SHP77 (cell line): ENCODE data around the gene ZNF22.
"Not testable (repeated sequence)": the region's sequence is repeated elsewhere in the genome, so short reads cannot be mapped to it uniquely, and the experiment has no call there.

ENCODE experiments used
- DNase-seq, 2 experiments: peaks; one replicate each; lab custom pipeline; 2025; lab: John Stamatoyannopoulos, UW

ZNF22 gene

DNA sequence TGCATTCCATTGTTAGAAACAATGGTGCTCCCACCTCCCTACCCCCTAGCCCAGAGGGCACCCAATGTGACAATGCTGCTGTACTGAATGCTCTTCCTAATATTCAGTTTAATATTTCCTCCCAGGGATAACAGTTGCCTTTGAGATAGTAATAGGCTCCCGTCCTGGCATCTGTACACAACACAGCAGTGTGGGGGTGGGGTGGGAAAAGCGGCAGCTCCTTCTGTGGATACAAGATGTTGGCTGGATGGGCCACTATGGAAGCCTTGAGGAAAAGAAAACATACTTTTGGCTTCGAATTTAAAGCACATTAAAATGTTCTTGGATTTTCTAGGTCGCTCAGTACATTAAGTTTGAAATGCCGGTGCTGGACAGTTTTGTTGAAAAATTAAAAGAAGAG, 9.2 kb upstream of the ZNF22 start:
- no peak for DNase-seq

DNA sequence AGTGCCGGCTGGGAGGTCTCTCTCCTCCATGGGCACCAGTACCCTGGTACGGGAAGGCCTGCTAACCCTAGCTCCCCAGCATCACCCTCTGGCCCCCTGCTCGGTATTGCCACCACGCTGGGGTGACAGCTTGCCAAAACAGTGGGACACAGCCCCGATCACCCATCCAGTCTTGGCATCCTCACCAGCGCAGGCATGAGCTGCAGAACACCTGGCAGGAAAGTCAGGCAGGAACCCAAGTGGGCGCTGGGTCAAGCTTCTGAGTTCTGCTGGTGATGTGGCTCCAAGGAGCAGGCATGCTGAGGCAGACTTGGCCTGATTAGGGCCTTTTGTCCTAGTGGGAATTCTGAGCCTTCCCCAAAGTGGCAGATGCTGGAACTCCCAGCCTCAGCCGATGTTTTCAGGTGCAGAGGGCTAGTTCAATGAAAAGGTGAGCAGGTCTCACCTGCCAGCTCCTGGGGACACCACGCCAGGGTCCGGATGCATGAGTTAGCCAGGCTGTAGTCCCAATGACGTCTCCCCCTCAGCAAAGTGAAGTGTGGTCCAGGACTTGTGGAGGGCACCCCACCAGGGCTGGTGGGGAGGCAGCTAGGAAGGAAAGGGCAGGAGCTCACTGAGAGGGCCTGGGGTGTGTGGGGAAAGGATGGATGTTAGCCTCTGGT, 8.5 kb upstream of the ZNF22 start:
- DNase-seq, result no peak

- no peak for DNase-seq
These were observed 7.9 kb upstream of the ZNF22 start for GRCh38 chr10:44992732-44993225.

- DNase-seq, result peak; percentile 39 to 45
These were observed 7.3 kb upstream of the ZNF22 start for GRCh38 chr10:44993226-44993921.

DNA sequence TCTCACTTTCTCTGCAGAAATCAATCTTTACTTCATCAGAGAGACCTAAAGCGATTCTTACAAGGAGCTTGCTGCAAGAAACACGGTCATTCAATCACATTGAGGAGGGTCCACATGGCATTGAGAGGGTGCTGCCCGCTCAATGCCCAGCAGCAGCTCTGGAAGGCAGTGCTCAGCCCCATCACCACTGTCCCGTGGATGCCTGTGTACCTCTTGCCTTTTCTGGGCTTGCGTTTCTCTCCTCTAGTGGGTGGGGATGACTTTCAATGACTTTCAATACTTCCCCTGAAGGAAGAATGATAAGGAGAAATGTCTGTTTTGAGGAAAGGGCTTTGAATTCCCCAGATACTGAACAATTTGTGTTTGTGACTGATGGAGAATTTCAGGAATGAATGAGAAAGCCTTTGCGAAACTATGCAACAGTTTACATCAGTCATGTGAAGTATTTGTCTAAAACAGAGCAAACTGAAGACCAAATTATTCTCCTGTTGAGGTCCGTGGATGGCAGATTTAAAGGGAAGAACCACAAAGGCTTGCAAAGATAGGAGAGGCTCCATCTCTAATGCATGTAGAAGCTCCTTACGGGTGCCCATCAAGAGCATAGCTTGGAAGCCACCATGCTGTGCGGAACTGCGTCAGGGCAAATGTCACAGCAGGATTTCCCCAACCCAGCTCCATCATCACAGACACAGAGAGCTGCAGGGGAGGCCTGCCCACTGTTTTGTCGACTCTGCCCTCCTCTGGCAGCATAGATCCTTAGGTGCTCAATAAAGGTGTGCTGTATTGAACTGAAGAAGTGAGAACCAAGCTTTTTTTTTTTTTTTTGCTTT, 6.6 kb upstream of the ZNF22 start:
- no peak for DNase-seq

- no peak for DNase-seq
These were observed 5.8 kb upstream of the ZNF22 start for GRCh38 chr10:44994752-44995530.

DNA sequence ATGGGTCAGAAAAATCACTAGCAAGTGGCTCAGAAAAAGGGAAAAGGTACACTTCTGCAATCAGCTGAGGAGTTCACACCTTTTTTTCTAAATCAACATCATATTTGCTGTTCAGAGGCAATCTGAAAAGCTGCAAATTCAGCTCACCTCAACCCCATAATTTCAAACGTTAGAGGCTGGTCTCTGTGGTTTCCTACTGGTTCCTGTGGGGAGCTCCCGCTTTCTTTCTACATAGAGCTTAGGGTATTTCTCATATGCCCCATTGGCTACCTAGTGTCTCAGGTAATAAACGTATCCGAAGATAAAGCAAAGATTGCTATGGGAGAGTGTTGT, 5.2 kb upstream of the ZNF22 start:
- no peak for DNase-seq

- peak; percentile 29 to 42 for DNase-seq
These were observed 4.6 kb upstream of the ZNF22 start for GRCh38 chr10:44995914-44996669.

DNA sequence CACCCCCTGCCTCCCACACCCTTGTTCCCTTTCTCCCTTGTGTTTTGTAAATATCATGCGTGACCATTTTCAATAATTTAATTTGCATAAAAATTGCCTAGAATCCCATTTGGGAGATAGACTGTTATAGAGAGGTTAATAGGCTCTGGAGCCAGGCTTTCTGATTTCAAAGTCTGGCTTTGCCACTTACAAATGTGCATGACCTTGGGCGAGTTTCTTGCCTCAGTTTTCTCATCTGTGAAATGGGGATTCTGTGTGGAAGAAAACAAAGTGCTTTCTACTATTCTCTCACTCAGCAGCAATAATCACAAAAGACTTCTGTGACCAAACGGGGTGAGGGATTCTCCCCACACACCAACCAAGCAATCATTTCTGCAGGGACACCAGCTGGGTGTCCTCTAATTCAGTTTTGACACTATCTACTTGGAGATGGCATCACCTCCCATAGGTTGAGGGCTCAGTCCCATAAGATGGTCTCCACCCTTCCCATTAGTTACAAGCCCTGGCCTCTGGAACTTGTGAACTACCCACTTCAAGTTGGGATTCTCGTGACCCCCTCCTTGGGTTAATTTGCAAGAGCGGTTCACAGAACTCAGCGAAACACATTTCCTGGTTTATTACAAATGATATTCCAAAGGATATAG, 3.5 kb upstream of the ZNF22 start:
- DNase-seq, result no peak

DNA sequence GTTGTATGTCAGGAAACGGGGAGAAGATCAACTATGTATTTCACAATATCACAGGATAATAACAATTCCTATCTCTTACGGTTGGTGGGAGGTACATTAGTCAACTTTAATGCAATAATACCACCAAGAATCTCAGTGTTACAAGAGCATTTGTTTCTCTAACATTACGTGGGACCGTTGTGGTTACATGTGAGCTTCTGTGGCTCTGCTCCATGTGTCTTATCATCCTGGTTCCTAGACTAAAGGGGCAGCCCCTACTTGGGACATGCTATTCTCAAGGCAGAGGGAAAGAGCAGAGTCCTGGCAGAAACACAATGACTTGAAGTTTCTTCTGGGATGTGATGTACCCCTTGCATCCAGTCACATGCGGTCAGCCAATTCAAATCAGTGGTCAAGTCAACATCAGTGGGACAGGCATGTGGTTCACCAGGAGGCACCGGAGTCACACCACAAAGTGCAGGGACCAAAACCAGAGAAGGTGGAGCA, 2.5 kb upstream of the ZNF22 start:
- no peak for DNase-seq

DNA sequence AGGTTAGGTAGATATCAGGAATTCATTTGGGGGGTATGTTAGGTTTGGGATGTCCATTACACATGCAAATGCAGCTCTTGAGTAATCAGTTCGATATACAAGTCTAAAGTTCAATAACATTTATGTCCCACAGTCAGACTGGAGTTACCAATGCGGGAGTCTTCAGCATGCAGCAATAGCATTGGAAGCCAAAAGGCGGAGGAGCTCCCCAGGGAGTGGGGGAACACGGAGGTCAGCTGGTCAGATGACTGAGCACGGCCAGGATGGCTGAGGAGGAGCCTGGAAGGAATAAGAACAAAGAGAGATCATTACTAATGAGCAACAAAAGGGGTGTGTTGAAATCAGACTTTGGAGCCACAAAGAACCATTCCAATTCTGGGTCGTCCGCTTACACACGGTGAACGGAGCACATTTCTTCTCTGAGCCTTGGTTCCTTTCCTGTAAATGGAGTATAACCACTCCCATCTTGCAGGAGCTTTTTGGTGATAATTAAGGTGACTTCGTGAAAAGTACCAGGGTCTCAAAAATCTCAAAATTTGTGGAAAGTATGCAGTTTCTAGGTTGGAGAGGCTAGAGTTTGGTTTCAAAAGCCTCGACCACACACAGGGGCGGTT, 478 bp upstream of the ZNF22 start:
- DNase-seq, result no peak

DNA sequence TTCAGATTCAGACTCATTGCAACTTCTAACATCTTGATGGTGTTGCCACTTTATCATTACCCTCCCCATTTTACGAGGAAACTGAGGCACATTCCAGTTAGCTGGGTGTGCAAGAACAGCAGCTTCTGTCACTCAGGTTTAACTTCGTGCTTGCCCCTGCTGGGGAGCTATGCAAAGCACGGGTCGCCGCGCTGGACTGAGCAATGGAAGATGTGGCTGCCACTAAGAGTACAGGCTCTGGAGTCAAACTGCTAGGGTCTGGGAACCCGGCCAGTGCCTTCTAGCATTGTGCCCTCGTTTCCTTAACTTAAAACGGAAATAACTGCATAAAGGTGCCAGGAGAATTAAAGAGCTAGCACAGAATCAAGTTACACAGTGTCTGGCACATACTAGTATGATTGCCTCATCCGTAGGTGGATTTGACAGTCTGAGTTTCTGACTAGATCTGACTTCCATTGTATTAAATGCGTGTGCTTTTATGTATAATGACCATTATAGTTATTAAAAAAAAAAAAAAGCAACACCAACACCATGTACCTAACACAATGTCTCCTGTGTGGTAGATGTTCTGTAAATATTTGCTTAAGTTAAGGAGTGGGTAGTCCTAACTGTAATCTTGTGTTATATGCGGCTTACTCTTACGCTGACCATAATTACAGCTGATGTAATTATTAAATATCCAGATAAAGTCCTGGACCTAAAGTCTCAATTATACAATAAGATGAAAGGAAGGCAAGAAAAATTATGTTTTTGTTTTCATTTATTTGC, 842 bp downstream of the ZNF22 start:
- peak in 1 of 2 experiments; percentile 27 for DNase-seq

GRCh38 chr10:45003432-45004000, 2.8 kb downstream of the ZNF22 start:
- no peak for DNase-seq

DNA sequence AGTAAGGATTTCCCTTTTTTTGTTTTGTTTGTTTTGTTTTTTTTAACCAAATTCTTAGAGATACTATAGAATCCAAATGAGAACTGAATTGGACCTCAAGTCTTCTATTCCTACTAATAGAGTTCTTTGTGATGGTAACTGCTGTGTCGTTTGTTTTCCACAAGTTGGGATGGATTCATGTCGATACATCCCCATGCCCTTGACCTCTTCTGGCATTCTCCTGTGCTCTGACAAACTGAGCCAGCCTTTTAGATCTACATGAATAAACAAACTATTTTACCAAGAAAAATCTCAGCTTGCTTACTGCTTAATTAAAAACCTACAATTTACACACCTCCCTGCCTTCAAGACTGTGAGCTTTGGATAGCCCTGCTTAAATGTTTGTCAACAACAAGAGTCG, 3.9 kb downstream of the ZNF22 start:
- DNase-seq, result no peak

GRCh38 chr10:45005284-45005683, 4.6 kb downstream of the ZNF22 start:
- no peak for DNase-seq

GRCh38 chr10:45006276-45007030, 5.7 kb downstream of the ZNF22 start:
- DNase-seq, result no peak

DNA sequence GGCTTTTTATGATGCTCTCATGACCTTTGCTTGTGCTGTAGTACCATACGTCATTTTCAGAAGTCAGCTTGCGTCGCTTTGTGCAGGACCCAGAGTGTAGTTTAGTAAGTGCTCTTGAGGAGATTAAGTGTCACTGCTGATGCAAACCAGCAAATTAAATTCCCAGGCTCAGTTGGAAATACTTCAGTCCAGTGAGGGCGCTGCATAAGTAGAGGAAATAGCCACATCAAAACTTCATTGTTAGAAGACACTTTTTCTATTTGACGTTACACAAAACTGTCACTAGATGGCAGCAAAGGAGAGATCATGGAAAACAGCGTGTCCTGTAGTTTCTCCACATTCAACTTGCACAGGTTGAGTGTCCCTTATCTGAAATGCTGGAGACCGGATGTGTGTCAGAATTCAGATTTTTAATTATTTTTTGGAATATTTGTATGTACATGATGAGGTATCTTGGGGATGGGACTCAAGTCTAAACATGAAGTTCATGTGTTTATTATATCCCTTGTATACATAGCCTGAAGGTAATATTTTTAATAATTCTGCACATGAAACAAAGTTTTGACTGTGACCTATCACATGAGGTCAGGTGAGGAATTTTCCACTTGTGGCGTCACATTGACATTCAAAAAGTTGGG, 7.9 kb downstream of the ZNF22 start:
- peak; percentile 39 to 49 for DNase-seq

DNA sequence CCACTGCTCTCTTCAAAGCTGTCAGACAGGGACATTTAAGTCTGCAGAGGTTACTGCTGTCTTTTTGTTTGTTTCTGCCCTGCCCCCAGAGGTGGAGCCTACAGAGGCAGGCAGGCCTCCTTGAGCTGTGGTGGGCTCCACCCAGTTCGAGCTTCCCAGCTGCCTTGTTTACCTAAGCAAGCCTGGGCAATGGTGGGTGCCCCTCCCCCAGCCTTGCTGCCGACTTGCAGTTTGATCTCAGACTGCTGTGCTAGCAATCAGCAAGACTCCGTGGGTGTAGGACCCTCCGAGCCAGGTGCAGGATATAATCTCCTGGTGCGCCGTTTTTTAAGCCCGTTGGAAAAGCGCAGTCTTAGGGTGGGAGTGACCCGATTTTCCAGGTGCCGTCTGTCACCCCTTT, 13.8 kb downstream of the ZNF22 start:
- DNase-seq, result not testable (repeated sequence)
